ENCODE data around the gene FBF1.

DNA sequence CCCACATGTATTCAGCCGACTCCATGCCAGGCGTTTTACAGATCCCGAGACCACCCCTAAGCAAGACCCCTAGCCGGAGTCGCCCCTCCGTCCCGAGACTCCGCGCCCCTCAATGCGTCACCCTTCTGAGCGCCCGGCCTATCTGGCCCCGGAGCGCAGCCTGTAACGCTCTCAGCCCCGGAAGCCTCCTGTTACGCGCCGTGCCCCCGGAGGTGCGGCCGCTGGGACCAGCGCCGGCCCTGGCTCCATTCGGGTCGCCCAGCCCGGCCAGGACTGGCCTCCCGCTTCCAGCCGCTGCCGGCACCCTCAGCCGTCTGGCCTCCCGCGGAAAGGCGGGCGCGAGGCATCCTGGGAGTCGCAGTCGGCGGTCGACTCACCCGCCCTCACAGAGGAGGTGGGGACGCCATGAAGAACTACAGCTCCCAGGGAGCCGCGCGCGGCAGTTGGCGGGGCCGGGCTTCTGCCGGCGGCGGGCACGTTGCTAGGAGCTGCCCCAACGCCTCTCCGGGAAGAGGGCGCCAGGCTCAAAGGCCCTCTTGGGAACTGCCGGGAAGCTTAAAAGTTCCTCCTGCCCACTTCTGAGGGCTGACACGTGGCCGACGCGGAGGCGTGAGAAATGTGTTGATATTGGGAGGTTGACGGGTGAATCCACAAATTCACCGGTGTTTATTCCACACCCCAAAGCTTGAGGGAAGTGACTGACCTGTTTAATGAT is at the start of gene FBF1:
- TF ChIP-seq, protein P1, sequence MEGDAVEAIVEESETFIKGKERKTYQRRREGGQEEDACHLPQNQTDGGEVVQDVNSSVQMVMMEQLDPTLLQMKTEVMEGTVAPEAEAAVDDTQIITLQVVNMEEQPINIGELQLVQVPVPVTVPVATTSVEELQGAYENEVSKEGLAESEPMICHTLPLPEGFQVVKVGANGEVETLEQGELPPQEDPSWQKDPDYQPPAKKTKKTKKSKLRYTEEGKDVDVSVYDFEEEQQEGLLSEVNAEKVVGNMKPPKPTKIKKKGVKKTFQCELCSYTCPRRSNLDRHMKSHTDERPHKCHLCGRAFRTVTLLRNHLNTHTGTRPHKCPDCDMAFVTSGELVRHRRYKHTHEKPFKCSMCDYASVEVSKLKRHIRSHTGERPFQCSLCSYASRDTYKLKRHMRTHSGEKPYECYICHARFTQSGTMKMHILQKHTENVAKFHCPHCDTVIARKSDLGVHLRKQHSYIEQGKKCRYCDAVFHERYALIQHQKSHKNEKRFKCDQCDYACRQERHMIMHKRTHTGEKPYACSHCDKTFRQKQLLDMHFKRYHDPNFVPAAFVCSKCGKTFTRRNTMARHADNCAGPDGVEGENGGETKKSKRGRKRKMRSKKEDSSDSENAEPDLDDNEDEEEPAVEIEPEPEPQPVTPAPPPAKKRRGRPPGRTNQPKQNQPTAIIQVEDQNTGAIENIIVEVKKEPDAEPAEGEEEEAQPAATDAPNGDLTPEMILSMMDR (IDR thresholded peaks at IDR 0.05) = peak in 2 of 4 experiments; percentile 18 to 42
- peak; percentile 78 to 87 for TF ChIP-seq POLR2A (IDR thresholded peaks at IDR 0.05)
